ENCODE data around the gene CUBN.

The CUBN gene

DNA sequence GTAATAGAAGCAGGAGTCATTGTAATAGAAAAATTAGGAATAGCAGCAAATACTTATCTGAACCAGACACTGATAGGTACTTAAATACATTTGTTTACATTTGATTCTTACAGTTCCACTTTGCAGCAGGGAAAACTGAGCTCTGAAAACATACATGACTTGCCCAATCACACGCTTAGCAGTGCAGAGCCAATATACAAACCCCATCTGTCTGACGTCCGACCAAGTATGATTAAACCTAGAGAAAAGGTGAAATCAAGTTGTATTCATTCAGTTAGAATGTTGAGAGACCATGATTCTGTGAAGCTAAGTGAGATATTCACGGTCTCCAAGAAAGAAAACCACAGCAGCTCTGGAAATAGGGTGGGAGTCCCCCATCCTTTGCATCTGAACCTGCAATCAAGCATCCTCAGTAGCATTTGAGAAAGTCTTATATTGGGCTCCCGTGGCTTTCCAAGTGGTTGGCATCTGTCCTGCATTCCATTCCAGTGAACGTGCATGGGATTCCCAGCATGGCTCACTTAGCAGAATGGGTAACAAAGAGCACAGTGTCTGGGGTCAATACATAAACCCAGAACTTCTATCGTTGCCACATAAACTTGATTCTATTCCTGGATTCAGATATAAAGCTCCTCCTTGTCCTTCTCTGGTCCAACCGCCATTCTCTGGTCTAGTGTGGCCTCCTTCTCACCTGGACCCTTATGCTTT, 163.7 kb downstream of the CUBN start:
- peaks cover 18% of the 10 kb centered on the region for H3K4me1 Mint-ChIP-seq
- peak overlapping the region in 1 of 2 donors; percentile 43 for H3K27ac Mint-ChIP-seq
- H3K4me3 Mint-ChIP-seq: no peak overlapping the region
- H3K9me3 Mint-ChIP-seq: no peaks in the 10 kb centered on the region
- H3K27me3 Mint-ChIP-seq: no peaks in the 10 kb centered on the region
- DNase-seq: no peak
- no peak for ATAC-seq

DNA sequence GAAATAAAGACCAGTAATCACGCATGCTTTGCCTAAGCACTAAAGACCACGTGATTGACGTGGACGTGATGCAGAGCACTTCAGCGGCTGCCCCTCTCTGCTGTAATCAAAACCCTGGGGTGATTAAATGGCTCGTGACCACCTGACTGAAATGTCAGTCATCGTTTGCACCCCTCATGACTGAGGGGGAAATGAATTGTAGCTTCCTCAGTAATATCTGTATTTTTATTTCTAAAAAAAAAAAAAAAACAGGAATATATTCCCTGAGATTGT, 164.3 kb downstream of the CUBN start:
- no peaks in the 10 kb centered on the region for H3K27me3 Mint-ChIP-seq
- DNase-seq: no peak
- H3K4me1 Mint-ChIP-seq: peaks cover 18% of the 10 kb centered on the region
- no peak overlapping the region for H3K27ac Mint-ChIP-seq
- H3K4me3 Mint-ChIP-seq: no peak overlapping the region
- H3K9me3 Mint-ChIP-seq: no peaks in the 10 kb centered on the region
- no peak for ATAC-seq

DNA sequence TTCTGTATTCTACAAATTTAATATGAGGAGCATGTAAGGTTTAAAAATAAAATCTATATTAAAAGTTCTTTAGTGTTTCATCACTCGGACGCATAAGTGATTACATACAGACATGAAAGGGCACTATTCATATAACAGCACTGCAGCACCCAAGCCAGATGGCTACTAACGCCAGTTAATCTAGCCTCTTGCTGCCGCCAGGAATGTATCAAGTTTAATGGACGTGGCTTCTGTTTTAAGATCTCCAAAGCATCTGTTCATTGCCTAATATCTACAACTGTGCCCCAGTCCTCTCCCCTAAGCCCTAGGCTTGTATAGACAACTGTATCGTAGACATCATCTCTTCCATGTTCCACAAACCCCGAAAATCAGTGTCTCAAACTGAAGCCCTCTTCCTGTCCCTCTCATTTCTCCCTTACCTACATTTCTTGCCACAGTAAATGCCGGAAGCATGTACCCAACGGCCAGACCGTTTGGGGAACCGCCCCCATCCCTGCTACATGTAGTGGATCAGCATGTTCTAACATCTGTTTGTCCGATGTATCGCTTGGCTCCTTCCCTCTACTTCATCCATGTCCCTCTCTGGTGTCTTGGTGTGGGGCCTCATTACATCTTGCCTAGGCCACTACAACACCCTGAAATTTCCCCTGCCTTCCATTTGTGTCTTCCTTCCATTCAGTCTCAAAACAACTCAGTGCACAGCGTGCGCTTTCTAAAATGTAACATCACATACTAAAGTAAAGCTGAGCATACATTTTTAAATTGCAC, 164.9 kb downstream of the CUBN start:
- H3K27me3 Mint-ChIP-seq: no peaks in the 10 kb centered on the region
- H3K4me3 Mint-ChIP-seq: no peak overlapping the region
- no peak for ATAC-seq
- DNase-seq: no peak
- peak overlapping the region; percentile 0 to 1 for H3K27ac Mint-ChIP-seq
- H3K4me1 Mint-ChIP-seq: peaks cover 18% of the 10 kb centered on the region
- no peaks in the 10 kb centered on the region for H3K9me3 Mint-ChIP-seq

DNA sequence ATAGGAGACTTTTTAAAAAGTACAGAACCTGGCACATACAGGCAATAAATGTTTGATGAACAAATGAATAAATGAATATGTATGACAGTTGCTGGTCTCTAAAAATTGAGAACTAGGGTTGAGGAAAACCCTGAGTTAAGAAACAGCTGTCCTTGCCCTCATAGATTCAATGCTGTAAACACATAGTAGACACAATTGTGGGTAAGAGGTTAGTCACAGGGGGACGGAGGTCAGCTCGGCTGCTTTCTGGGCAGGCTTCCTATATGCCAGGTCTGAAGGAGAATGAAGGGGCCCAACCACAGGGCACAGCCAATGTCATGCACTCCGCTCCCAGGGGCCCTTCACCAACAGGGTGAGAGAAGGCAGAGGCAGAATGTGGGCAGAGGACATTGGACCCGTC, 169.1 kb downstream of the CUBN start:
- Mint-ChIP-seq H3K9me3 (no peaks in the 10 kb centered on the region), H3K27me3 (no peaks in the 10 kb centered on the region), H3K4me3 (no peak overlapping the region), H3K27ac (no peak overlapping the region), H3K4me1 (no peaks in the 10 kb centered on the region)
- no peak for DNase-seq
- no peak for ATAC-seq

DNA sequence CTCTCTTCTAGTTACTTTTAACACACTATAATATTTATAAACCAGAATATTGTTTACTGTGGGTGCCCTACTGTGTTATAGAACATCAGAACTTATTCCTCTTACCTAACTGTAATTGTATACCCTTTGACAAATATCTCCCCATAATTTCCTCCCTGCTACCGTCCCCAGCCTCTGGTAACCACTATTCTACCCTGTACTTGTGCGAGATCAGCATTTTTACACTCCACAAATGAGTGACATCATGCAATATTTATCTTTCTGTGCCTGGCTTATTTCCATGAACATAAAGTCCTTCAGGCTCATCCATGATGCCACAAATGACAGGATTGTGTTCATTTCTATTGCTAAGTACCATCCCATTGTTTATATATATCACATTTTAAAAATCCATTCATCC, 172.6 kb downstream of the CUBN start:
- no peak overlapping the region for H3K27ac Mint-ChIP-seq

DNA sequence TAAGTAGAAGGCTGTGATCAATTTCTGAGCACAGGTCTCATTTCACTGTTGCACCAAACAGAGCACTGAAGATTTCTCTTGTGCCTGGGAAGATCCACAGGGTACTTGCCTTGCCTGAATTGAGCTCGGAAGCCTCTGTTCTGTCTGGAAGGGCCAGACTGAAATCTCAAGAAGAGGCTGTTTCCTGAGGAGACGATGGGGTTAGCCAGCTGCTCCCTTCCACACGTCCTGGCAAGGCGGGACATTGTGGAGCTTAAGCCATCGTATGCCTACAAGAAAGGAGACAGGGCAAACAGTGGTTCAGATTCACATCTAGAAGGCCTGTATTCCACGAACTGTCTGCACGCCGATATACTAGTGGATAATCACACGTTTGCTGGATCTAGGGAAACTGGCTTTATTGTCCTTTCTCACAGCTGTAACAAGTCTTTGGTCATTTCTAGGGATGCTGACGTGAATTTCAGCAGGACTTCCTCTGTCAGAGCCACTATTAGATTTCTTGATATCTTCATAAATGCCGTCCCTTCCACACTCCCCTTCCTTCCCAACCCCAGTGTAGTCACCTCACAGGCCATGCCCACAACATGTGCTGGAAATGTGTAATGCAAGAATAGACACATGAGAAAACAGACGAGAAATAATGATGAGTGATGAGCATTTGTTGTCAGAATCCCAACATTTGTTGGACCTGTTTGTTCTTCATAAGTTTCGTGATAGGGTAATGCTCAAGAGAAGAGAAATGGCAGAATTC, 175.2 kb downstream of the CUBN start:
- Mint-ChIP-seq H3K27me3 (no peaks in the 10 kb centered on the region), H3K27ac (no peak overlapping the region), H3K9me3 (no peaks in the 10 kb centered on the region), H3K4me1 (peaks cover 24% of the 10 kb centered on the region), H3K4me3 (no peak overlapping the region)
- ATAC-seq: no peak
- no peak for DNase-seq

More for the DNA sequence above, 172.6 kb downstream of the CUBN start:
- Mint-ChIP-seq H3K4me1 (peaks cover 11% of the 10 kb centered on the region), H3K9me3 (no peaks in the 10 kb centered on the region), H3K4me3 (no peak overlapping the region), H3K27me3 (no peaks in the 10 kb centered on the region)
- ATAC-seq: no peak
- DNase-seq: no peak

DNA sequence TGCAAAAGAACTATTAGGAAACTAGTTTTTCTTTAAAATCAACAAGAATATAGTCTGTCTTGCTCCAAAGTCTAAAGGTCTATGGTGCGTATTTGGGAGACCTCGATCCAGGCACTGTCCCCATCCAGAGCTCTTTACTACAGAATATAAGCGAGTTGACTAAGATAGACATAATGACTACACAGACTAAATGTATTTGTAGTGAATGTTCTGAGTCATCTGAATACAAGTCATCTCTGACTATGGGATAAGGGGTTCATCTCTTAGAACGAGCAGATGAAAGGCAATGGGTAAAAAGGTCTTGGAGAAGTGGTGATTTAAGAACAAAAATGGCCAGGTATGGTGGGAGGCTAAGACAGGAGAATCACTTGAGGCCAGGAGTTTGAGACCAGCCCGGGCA, 176.3 kb downstream of the CUBN start:
- no peak for ATAC-seq
- Mint-ChIP-seq H3K4me3 (no peak overlapping the region), H3K27ac (no peak overlapping the region), H3K27me3 (no peaks in the 10 kb centered on the region), H3K9me3 (no peaks in the 10 kb centered on the region), H3K4me1 (peaks cover 28% of the 10 kb centered on the region)
- DNase-seq: no peak

DNA sequence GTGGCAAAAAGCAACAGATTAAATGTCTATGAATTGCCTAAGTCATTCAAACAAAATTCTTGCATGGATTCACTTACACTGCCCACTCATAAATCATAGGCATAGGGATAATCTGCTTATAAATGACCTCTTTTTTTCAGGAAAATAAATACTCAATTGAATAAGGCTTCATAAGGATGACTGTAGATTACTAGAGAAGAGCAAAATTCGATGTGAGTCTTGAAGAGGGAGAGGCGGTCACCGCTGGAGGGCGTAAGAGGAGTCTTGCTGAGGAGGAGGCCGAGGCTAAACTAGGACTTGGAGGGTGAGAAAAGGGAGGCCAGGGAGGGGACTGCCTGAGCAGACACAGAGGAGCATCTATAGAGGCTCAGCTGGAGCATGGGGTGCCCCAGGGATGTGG, 177.0 kb downstream of the CUBN start:
- ATAC-seq (no peak), DNase-seq (no peak)

DNA sequence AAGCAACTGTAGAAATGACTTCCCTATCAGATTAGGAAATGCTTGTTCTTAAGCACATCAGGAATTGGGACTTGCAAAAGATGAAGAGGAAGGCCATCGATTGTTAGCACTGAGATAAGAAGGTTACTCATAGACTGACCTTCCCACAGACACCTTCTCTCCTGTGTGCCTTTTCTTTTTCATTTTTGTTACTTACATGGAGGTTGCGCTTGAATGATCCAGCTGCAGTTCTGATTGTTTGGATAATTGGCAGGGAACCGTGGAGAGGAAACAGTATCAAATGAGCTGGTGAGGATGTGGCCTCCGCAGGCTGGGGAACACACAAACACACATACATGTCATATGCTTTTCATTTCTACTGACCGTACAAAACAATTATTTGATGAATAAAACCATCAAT, 177.5 kb downstream of the CUBN start:
- DNase-seq: no peak
- H3K27me3 Mint-ChIP-seq: no peaks in the 10 kb centered on the region
- peaks cover 30% of the 10 kb centered on the region for H3K4me1 Mint-ChIP-seq
- H3K4me3 Mint-ChIP-seq: no peak overlapping the region
- H3K27ac Mint-ChIP-seq: peak overlapping the region in 1 of 2 donors; percentile 44
- no peaks in the 10 kb centered on the region for H3K9me3 Mint-ChIP-seq
- ATAC-seq: no peak

More for the DNA sequence above, 177.0 kb downstream of the CUBN start:
- Mint-ChIP-seq H3K27ac (peak overlapping the region in 1 of 2 donors; percentile 55), H3K4me1 (peaks cover 30% of the 10 kb centered on the region), H3K9me3 (no peaks in the 10 kb centered on the region), H3K4me3 (no peak overlapping the region), H3K27me3 (no peaks in the 10 kb centered on the region)

DNA sequence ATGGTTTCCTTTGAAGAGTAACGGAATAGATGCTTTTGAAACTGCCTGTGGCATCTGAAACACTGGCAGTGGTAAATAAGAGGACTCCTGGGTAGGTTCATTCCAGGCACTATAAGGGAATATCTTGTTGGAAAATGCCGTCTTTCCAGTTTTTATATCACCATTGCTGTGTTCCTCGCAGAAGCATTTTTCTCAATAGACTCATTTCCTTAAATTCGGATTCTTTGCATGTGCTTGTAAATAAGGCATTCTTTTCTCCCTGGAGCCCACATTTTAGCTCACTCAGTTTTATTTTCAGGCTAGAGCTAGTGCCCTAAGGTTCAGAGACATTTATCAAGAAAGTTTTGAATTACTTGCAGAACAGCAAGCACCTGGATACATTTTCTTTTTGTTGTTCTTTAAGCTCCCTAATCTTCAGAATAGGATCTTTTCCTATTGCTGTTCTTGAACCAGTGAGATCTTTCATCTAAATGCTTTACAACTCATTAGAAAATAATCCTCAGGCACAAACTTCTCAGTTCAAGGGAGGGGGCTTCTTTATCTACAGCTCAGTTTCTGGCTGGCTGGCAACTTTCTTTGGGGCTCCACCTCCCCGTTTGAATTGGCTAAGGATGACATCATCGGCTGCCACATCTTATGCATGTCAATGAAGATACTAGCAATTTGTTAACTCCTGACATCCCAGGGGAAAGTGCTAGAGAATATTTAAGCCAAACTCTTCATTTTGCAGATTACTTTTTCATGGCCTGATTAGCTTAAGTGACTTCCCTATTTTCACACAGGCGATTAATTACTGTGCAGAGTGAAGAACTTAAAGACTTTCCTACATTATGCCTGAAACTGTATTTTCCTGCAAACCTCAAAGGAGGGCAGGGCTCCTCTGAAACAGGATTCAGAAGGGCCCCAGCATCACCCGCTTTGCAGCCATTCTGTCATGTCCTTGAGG, 178.7 kb downstream of the CUBN start:
- no peak overlapping the region for H3K4me3 Mint-ChIP-seq
- H3K27me3 Mint-ChIP-seq: no peaks in the 10 kb centered on the region
- DNase-seq (peak in 1 of 2 donors; percentile 13), ATAC-seq (peak; percentile 67)
- H3K4me1 Mint-ChIP-seq: peaks cover 30% of the 10 kb centered on the region
- H3K27ac Mint-ChIP-seq: no peak overlapping the region
- no peaks in the 10 kb centered on the region for H3K9me3 Mint-ChIP-seq

DNA sequence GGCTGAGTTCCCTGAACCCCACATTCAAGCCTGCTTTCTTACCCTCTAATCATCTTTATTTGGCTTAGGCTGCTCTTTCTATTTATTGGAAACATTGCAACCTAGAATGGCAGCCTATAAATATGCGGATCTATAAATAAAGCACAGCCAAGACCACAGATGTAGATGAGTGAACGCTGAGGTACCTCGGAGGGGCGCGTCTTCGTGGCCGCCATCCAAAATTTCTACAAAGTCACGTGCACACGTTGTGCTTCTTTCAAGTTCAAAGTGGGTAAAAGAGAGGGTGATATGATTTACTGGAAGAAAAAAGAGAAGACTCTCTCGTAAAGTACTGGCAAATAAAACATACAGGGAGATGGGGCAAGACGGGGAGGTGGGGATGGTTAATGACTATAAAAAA, 179.8 kb downstream of the CUBN start:
- Mint-ChIP-seq H3K4me3 (no peak overlapping the region), H3K27me3 (no peaks in the 10 kb centered on the region), H3K27ac (no peak overlapping the region), H3K9me3 (no peaks in the 10 kb centered on the region), H3K4me1 (peaks cover 30% of the 10 kb centered on the region)
- ATAC-seq (no peak), DNase-seq (no peak)

DNA sequence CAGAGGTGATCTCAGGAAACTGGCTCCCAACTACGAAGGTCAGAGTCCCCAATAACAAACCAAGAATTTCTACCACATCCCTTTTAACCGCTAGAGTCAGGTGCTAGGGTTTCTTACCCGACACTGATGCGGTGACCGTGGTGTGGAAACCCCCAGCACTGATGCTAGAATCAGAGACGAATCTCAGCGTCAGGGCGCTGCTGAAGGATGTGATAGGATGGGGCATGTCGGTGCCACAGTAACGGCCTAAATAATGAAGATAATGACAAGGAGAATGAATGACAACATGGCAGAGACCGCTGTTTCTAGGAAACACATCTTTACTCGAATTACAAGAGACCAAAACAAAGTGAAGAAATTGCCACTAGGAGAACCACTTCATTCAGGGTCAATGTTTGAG, 181.2 kb downstream of the CUBN start:
- Mint-ChIP-seq H3K27ac (no peak overlapping the region), H3K9me3 (no peaks in the 10 kb centered on the region), H3K4me1 (peaks cover 36% of the 10 kb centered on the region), H3K27me3 (no peaks in the 10 kb centered on the region), H3K4me3 (no peak overlapping the region)
- ATAC-seq: peak; percentile 78
- DNase-seq: peak in 1 of 2 donors; percentile 19

DNA sequence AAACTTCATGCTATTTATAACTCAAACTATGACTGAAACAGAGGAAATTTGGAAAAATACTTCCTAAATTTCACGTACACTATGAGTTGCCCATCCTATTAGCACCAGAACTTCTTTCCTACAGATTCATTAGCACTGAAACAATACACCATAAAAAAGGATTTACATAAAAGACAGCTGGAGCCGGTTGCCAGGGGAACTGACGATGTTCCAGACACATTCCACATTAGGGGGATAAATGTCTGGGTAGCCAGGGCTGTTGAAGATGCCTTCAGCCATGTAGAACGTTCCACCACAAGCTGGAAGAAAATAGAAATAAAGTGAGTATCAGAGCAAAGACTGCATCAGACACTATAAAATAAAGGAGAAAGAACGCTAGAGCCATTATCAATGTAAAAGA, 182.5 kb downstream of the CUBN start:
- ATAC-seq (no peak), DNase-seq (no peak)
- H3K4me1 Mint-ChIP-seq: peaks cover 34% of the 10 kb centered on the region
- H3K4me3 Mint-ChIP-seq: no peak overlapping the region
- no peak overlapping the region for H3K27ac Mint-ChIP-seq
- no peaks in the 10 kb centered on the region for H3K9me3 Mint-ChIP-seq
- no peaks in the 10 kb centered on the region for H3K27me3 Mint-ChIP-seq

DNA sequence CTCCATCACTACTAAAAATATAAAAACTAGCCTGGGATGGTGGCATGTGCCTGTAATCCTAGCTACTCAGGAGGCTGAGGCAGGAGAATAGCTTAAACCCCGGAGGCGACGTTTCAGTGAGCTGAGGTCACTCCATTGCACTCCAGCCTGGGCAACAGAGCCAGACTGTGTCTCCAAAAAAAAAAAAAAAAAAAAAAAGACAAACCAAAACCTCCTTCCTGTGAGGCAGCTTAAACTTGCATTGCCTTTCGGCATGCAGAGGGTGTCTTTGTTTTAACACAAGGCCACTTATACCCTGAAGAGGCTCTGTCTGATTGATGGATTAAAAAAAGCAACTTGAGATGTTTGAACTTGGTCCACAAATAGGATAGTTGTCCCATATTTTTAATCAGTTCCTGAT, 184.0 kb downstream of the CUBN start:
- no peak overlapping the region for H3K4me3 Mint-ChIP-seq
- H3K4me1 Mint-ChIP-seq: peaks cover 22% of the 10 kb centered on the region
- no peak for DNase-seq
- H3K27me3 Mint-ChIP-seq: no peaks in the 10 kb centered on the region
- H3K27ac Mint-ChIP-seq: no peak overlapping the region
- no peaks in the 10 kb centered on the region for H3K9me3 Mint-ChIP-seq
- no peak for ATAC-seq

DNA sequence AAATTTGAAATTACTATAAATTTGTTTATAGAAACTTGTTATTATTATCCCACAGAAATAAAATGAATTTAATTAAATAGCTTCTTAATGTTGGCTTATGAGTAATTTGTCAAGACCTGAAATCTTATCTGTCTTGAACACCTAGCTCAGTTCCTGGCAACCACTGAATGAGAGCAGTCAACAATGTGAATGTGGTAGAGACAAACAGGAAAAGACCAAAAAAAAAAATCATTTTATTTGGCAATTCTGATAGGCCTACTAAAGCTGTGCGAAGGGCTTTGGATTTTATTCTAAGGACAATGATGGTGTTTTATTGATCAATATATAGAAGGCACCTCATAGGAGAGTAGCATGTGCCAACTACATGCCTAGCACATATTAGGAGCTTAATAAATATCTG, 184.6 kb downstream of the CUBN start:
- Mint-ChIP-seq H3K4me1 (peaks cover 21% of the 10 kb centered on the region), H3K4me3 (no peak overlapping the region), H3K9me3 (no peaks in the 10 kb centered on the region), H3K27ac (no peak overlapping the region), H3K27me3 (no peaks in the 10 kb centered on the region)
- ATAC-seq (no peak), DNase-seq (no peak)

Measured in stimulated activated naive CD8-positive, alpha-beta T cell treated with anti-CD3 and anti-CD28 coated beads, Interleukin-15, amount 100 ng/mL, for 72 hours (primary cell).